HG02884 (cell line): ENCODE measurements around the gene WEE1.
"Not testable (repeated sequence)": the region's sequence is repeated elsewhere in the genome, so short reads cannot be mapped to it uniquely, and the experiment has no call there.

ENCODE experiments used
- ATAC-seq: cut with Tn5 transposase; IDR thresholded peaks from one replicate; pipeline ENCODE4 v1.9.1; 2021; ENCODE audit warnings: mild to moderate bottlenecking, moderate library complexity; ENCODE audit not compliant: unreplicated experiment

WEE1 gene

GRCh38 chr11:9619004-9619403 lies 45.5 kb downstream of the WEE1 start:
- no peak for ATAC-seq

GRCh38 chr11:9619971-9620370 lies 46.5 kb downstream of the WEE1 start:
- ATAC-seq, result no peak

GRCh38 chr11:9622353-9622752 lies 48.9 kb downstream of the WEE1 start:
- ATAC-seq, result not testable (repeated sequence)

- ATAC-seq, result not testable (repeated sequence)
Measured at GRCh38 chr11:9623053-9623452, 49.6 kb downstream of the WEE1 start.

- ATAC-seq, result no peak
Measured at GRCh38 chr11:9624448-9624847, 51.0 kb downstream of the WEE1 start.

GRCh38 chr11:9625162-9625561 lies 51.7 kb downstream of the WEE1 start:
- ATAC-seq, result no peak

- no peak for ATAC-seq
Measured at GRCh38 chr11:9625728-9626127, 52.3 kb downstream of the WEE1 start.

- no peak for ATAC-seq
Measured at GRCh38 chr11:9626496-9627394, 53.3 kb downstream of the WEE1 start.

GRCh38 chr11:9629064-9629463 lies 55.6 kb downstream of the WEE1 start:
- no peak for ATAC-seq

- no peak for ATAC-seq
Measured at GRCh38 chr11:9633679-9634078, 60.2 kb downstream of the WEE1 start.

GRCh38 chr11:9636691-9637090 lies 63.2 kb downstream of the WEE1 start:
- no peak for ATAC-seq

GRCh38 chr11:9639099-9639498 lies 65.6 kb downstream of the WEE1 start:
- no peak for ATAC-seq
